HG03064 (cell line): Measurements from ENCODE around the gene TPGS2.
"Not testable (repeated sequence)": the region's sequence is repeated elsewhere in the genome, so short reads cannot be mapped to it uniquely, and the experiment has no call there.

Experiments used
- ATAC-seq: cut with Tn5 transposase; IDR thresholded peaks from one replicate; pipeline ENCODE4 v1.9.1; 2021; ENCODE audit warnings: low read depth; ENCODE audit not compliant: unreplicated experiment

The TPGS2 gene

GRCh38 chr18:36828630-36829361 lies at the start of gene TPGS2, which contains the start of gene KIAA1328:
TSS of gene TPGS2 (minus strand) at chr18:36829002. CDS start at chr18:36828767, 235 bp downstream.
TSS of gene KIAA1328 (plus strand) at chr18:36829127. CDS start at chr18:36829139, 12 bp downstream.
- ATAC-seq = peak; percentile 95

GRCh38 chr18:36873826-36874225 lies 45.0 kb upstream of the TPGS2 start:
- ATAC-seq = not testable (repeated sequence)

- ATAC-seq = no peak
These were observed 43.5 kb upstream of the TPGS2 start for GRCh38 chr18:36872329-36872728.

- ATAC-seq = no peak
These were observed 43.0 kb upstream of the TPGS2 start for GRCh38 chr18:36871801-36872200.

- ATAC-seq = no peak
These were observed 38.3 kb upstream of the TPGS2 start for GRCh38 chr18:36867056-36867455.

- ATAC-seq = no peak
These were observed 33.4 kb upstream of the TPGS2 start for GRCh38 chr18:36862182-36862581.

- no peak for ATAC-seq
These were observed 28.0 kb upstream of the TPGS2 start for GRCh38 chr18:36856815-36857214.

GRCh38 chr18:36851202-36851590 lies 22.4 kb upstream of the TPGS2 start:
- no peak for ATAC-seq

- ATAC-seq = no peak
These were observed 21.9 kb upstream of the TPGS2 start for GRCh38 chr18:36850527-36851201.

GRCh38 chr18:36849288-36850006 lies 20.6 kb upstream of the TPGS2 start:
- ATAC-seq = no peak

GRCh38 chr18:36848609-36849008 lies 19.8 kb upstream of the TPGS2 start:
- ATAC-seq = no peak

GRCh38 chr18:36843784-36844183 lies 15.0 kb upstream of the TPGS2 start:
- no peak for ATAC-seq

GRCh38 chr18:36843199-36843598 lies 14.4 kb upstream of the TPGS2 start:
- no peak for ATAC-seq

- no peak for ATAC-seq
These were observed 11.0 kb upstream of the TPGS2 start for GRCh38 chr18:36839835-36840234.

GRCh38 chr18:36835927-36836326 lies 7.1 kb upstream of the TPGS2 start:
- ATAC-seq = no peak

- no peak for ATAC-seq
These were observed 4.3 kb upstream of the TPGS2 start for GRCh38 chr18:36833120-36833519.

- no peak for ATAC-seq
These were observed 2.3 kb upstream of the TPGS2 start for GRCh38 chr18:36831139-36831538.

GRCh38 chr18:36830158-36830495 lies 1.3 kb upstream of the TPGS2 start:
- no peak for ATAC-seq

GRCh38 chr18:36829362-36830157 lies 758 bp upstream of the TPGS2 start:
- ATAC-seq = no peak

- ATAC-seq = peak; percentile 26
These were observed 609 bp downstream of the TPGS2 start for GRCh38 chr18:36828157-36828629.

- no peak for ATAC-seq
These were observed 2.2 kb downstream of the TPGS2 start for GRCh38 chr18:36826556-36826955.
